H1 (cell line): ENCODE data around the gene PSAP. TPM values are rescaled to one million over a fixed set of nuclear protein-coding genes. Genes with fewer than 3 reads are reported as not detected.

ENCODE experiments used
- CTCF ChIA-PET: fragments of 300-600 bp; sonication (Branson Sonifier 250); formaldehyde crosslinking; loops from one replicate; lab custom pipeline; 2021; ENCODE audit not compliant: partially characterized antibody; lab: Charles Lee
- POLR2A ChIA-PET: fragments of 300-600 bp; sonication (Branson Sonifier 250); formaldehyde crosslinking; loops from one replicate; lab custom pipeline; 2021; ENCODE audit warnings: inconsistent platforms; ENCODE audit not compliant: partially characterized antibody; lab: Charles Lee
- DNase-seq, 2 experiments: peaks; one replicate each; pipeline versions ENCODE4 v3.0.0 to v3.0.0-alpha.2; 2010 to 2022; ENCODE audit warnings: low spot score in 2 of 2, low read depth in 1 of 2, mixed read lengths in 1 of 2
- FAIRE-seq: peaks from 2 replicates; lab custom pipeline; 2011; peaks lifted over from hg19 to GRCh38; lab: Jason Lieb, UNC
- H2AFZ ChIP-seq: 2 replicates; pipeline ENCODE4 v1.8.1; 2012; ENCODE audit warnings: low read length, inconsistent platforms
- H2AK5ac ChIP-seq: 2 replicates; pipeline ENCODE4 v1.6.1; 2013; ENCODE audit warnings: low read depth, low read length
- H2BK120ac ChIP-seq: replicated peaks from 2 replicates; pipeline ENCODE3; 2013; ENCODE audit warnings: low read depth, low read length, inconsistent platforms
- H2BK12ac ChIP-seq: 2 replicates; pipeline ENCODE4 v1.6.1; 2013; ENCODE audit warnings: low read depth, low read length
- H2BK15ac ChIP-seq: 2 replicates; pipeline ENCODE4 v1.6.1; 2013; ENCODE audit warnings: low read length
- H2BK20ac ChIP-seq: 2 replicates; pipeline ENCODE4 v1.6.1; 2013; ENCODE audit warnings: low read length
- H2BK5ac ChIP-seq: 2 replicates; pipeline ENCODE4 v1.6.1; 2013; ENCODE audit warnings: low read depth, low read length
- H3K14ac ChIP-seq: 2 replicates; pipeline ENCODE4 v1.6.1; 2013; ENCODE audit warnings: inconsistent platforms; ENCODE audit not compliant: insufficient read length
- H3K18ac ChIP-seq: 2 replicates; pipeline ENCODE4 v1.6.1; 2013; ENCODE audit warnings: low read length; ENCODE audit errors: extremely low read depth
- H3K23ac ChIP-seq: 2 replicates; pipeline ENCODE4 v1.6.1; 2013; ENCODE audit warnings: inconsistent platforms; ENCODE audit not compliant: insufficient read length
- H3K23me2 ChIP-seq: 2 replicates; pipeline ENCODE4 v1.6.1; 2013; ENCODE audit warnings: low read depth, low read length
- H3K27ac ChIP-seq: 2 replicates; pipeline ENCODE4 v1.6.1; 2011; ENCODE audit warnings: low read depth, low read length, inconsistent platforms
- H3K27me3 ChIP-seq, 4 experiments: replicated peaks in 1 of 4; 1 replicate in 1 of 4; 2 replicates in 3 of 4; pipeline versions ENCODE4 v1.6.1 to v1.8.1; 2011 to 2013; ENCODE audit warnings: low read length in 3 of 4, mild to moderate bottlenecking in 3 of 4, inconsistent platforms in 2 of 4, mixed read lengths in 2 of 4, moderate library complexity in 1 of 4; ENCODE audit not compliant: control insufficient read depth in 3 of 4, insufficient read depth in 3 of 4; ENCODE audit errors: extremely low read depth in 1 of 4
- H3K36me3 ChIP-seq, 4 experiments: 2 replicates each; pipeline versions ENCODE4 v1.6.1 to v1.8.1; 2011 to 2013; ENCODE audit warnings: mild to moderate bottlenecking in 4 of 4, low read length in 3 of 4, moderate library complexity in 2 of 4, control low read depth in 1 of 4, inconsistent platforms in 1 of 4; ENCODE audit not compliant: insufficient read depth in 4 of 4, control insufficient read depth in 2 of 4
- H3K4ac ChIP-seq: replicated peaks from 2 replicates; pipeline ENCODE3; 2013; ENCODE audit warnings: low read length, low read depth, mixed read lengths, inconsistent platforms; ENCODE audit not compliant: insufficient read length
- H3K4me1 ChIP-seq, 4 experiments: replicated peaks in 1 of 4; 1 replicate in 1 of 4; 2 replicates in 3 of 4; pipeline versions ENCODE4 v1.6.1 to v1.8.1; 2011 to 2013; ENCODE audit warnings: low read length in 3 of 4, inconsistent platforms in 2 of 4, mixed read lengths in 1 of 4; ENCODE audit not compliant: insufficient read depth in 4 of 4, control insufficient read depth in 3 of 4
- H3K4me2 ChIP-seq, 2 experiments: 2 replicates each; pipeline versions ENCODE4 v1.6.1 to v1.8.1; 2011 to 2013; ENCODE audit warnings: low read depth in 2 of 2, low read length in 2 of 2, control low read depth in 1 of 2, inconsistent platforms in 1 of 2, mild to moderate bottlenecking in 1 of 2; ENCODE audit not compliant: insufficient read depth in 1 of 2
- H3K4me3 ChIP-seq, 4 experiments: fragments of 200-600, 300-600 bp in 1 of 4; sonication (generic), shearing (Covaris generic), sonication (Bioruptor Twin) in 1 of 4; 2 replicates each; pipeline versions ENCODE4 v1.5.1 to v1.8.1; 2011 to 2016; ENCODE audit warnings: low read length in 4 of 4, low read depth in 3 of 4, control low read depth in 2 of 4, inconsistent platforms in 2 of 4, mild to moderate bottlenecking in 2 of 4, mixed read lengths in 1 of 4, moderate library complexity in 1 of 4; ENCODE audit not compliant: insufficient read depth in 2 of 4; ENCODE audit errors: extremely low read depth in 1 of 4
- H3K56ac ChIP-seq: replicated peaks from 2 replicates; pipeline ENCODE3; 2013; ENCODE audit warnings: low read depth, mild to moderate bottlenecking, mixed read lengths, low read length, inconsistent platforms; ENCODE audit not compliant: insufficient read length
- H3K79me1 ChIP-seq: 2 replicates; pipeline ENCODE4 v1.6.1; 2013; ENCODE audit warnings: low read depth, low read length, control low read depth
- H3K79me2 ChIP-seq, 2 experiments: 2 replicates each; pipeline versions ENCODE4 v1.6.1 to v1.8.1; 2012 to 2013; ENCODE audit warnings: low read length in 2 of 2, mild to moderate bottlenecking in 2 of 2, inconsistent platforms in 1 of 2; ENCODE audit not compliant: insufficient read depth in 2 of 2, control insufficient read depth in 1 of 2
- H3K9ac ChIP-seq, 4 experiments: replicated peaks in 1 of 4; 1 replicate in 1 of 4; 2 replicates in 3 of 4; pipeline versions ENCODE4 v1.6.1 to v1.8.1; 2011 to 2013; ENCODE audit warnings: low read depth in 3 of 4, low read length in 3 of 4, control low read depth in 2 of 4, mild to moderate bottlenecking in 2 of 4, moderate library complexity in 2 of 4, inconsistent platforms in 1 of 4; ENCODE audit errors: extremely low read depth in 1 of 4
- H3K9me3 ChIP-seq, 2 experiments: 2 replicates each; pipeline versions ENCODE4 v1.6.1 to v1.8.1; 2012 to 2013; ENCODE audit warnings: mild to moderate bottlenecking in 2 of 2, moderate library complexity in 2 of 2, control low read depth in 1 of 2, inconsistent platforms in 1 of 2, low read depth in 1 of 2, low read length in 1 of 2, mixed read lengths in 1 of 2; ENCODE audit not compliant: insufficient read depth in 2 of 2
- H4K20me1 ChIP-seq, 2 experiments: replicated peaks in 1 of 2; 2 replicates each; pipeline versions ENCODE3 to v1.8.1; 2011 to 2013; ENCODE audit warnings: inconsistent platforms in 2 of 2, low read length in 2 of 2, mild to moderate bottlenecking in 1 of 2; ENCODE audit not compliant: insufficient read depth in 2 of 2, control insufficient read depth in 1 of 2
- H4K5ac ChIP-seq: 2 replicates; pipeline ENCODE4 v1.6.1; 2013; ENCODE audit warnings: low read length, low read depth, mixed read lengths, inconsistent platforms; ENCODE audit not compliant: insufficient read length
- H4K8ac ChIP-seq: 2 replicates; pipeline ENCODE4 v1.8.0; 2013; ENCODE audit warnings: mild to moderate bottlenecking, moderate library complexity, low read length, inconsistent platforms; ENCODE audit not compliant: insufficient read depth; ENCODE audit errors: extremely low read depth
- H4K91ac ChIP-seq: replicated peaks from 2 replicates; pipeline ENCODE3; 2013; ENCODE audit warnings: low read length, mixed read lengths, inconsistent platforms; ENCODE audit not compliant: insufficient read length
- ASH2L ChIP-seq: fragments of 200-600, 300-600 bp; sonication (generic); IDR thresholded peaks from one replicate; pipeline ENCODE4 v1.7.1; 2017; ENCODE audit warnings: low read length
- BCL11A ChIP-seq, 2 experiments: IDR thresholded peaks; one replicate each; pipeline ENCODE4 v1.6.1; 2011; ENCODE audit warnings: low read depth in 2 of 2, low read length in 2 of 2, mild to moderate bottlenecking in 2 of 2
- CBX5 ChIP-seq: fragments of 300-800, 300-1000 bp; sonication (generic); IDR thresholded peaks from 2 replicates; pipeline ENCODE4 v1.7.1; 2016; ENCODE audit warnings: antibody characterized with exemption, low read length, low read depth
- E2F6 ChIP-seq: IDR thresholded peaks from 2 replicates; pipeline ENCODE4 v1.6.1; 2012; ENCODE audit warnings: inconsistent platforms
- RNF2 ChIP-seq: fragments of 200-900, 300-1000 bp; sonication (generic); IDR thresholded peaks from 2 replicates; pipeline ENCODE4 v1.7.1; 2016; ENCODE audit warnings: borderline replicate concordance, low read depth, mild to moderate bottlenecking, antibody characterized with exemption, low read length; ENCODE audit not compliant: poor library complexity, severe bottlenecking; ENCODE audit errors: missing control alignments
- SAP30 ChIP-seq: fragments of 300-600 bp; sonication (generic); IDR thresholded peaks from 2 replicates; pipeline ENCODE4 v1.7.1; 2012; ENCODE audit warnings: low read length, moderate library complexity, mild to moderate bottlenecking, inconsistent platforms; ENCODE audit not compliant: insufficient read depth, insufficient replicate concordance
- TBP ChIP-seq: IDR thresholded peaks from 2 replicates; pipeline ENCODE4 v1.6.1; 2011; ENCODE audit warnings: low read depth, low read length, improper control_type of control experiment
- WGBS, 2 experiments: shearing (Covaris generic) in 1 of 2; methylation state at CpG; one replicate each; pipeline versions ENCODE4 v1.1.6 to v1.1.7; 2013 to 2015; ENCODE audit warnings: low lambda C conversion rate in 2 of 2, mixed read lengths in 2 of 2, inconsistent platforms in 1 of 2, low coverage in 1 of 2, missing lambda C conversion rate in 1 of 2; ENCODE audit not compliant: insufficient replicate concordance in 2 of 2, insufficient coverage in 1 of 2, insufficient read length in 1 of 2; ENCODE audit errors: extremely low coverage in 1 of 2, missing lambda C conversion rate in 1 of 2; 5-methylcytosine and 5-hydroxymethylcytosine counted together
- polyA plus RNA-seq, 7 experiments: library from polyadenylated mRNA; depleted of rRNA in 3 of 7; stranded (reverse) in 5 of 7; unstranded in 2 of 7; fragments of >200 nt in 5 of 7; fragments of 200-250 nt in 2 of 7; gene quantifications; 1 replicate in 5 of 7; 2 replicates in 1 of 7; 4 replicates in 1 of 7; pipeline versions ENCODE4 v1.2.1 to v1.2.3, GENCODE V29; 2011 to 2013; ENCODE audit warnings: missing spikeins in 2 of 7, mixed read lengths in 2 of 7
- total RNA-seq: library from RNA; stranded (reverse); fragmentation: NEBNext Ultra II Directional; extraction: Animal tissue kit (Norgen Biotek cat#: 25700); gene quantifications from 2 replicates; pipeline ENCODE4 v1.2.1, GENCODE V29; 2021

PSAP gene
- total and polyA plus RNA-seq, 2 of the 8 experiments (the other 6 are each of a cell fraction or from before 2014, with no cell fraction given): 386 to 504 TPM

- Histone ChIP-seq H2BK15ac (no peak overlapping the region), H3K4me2 (no peak overlapping the region), H2AFZ (no peak overlapping the region), H4K8ac (no peak overlapping the region), H3K23ac (no peak overlapping the region)
- FAIRE-seq: no peak
- TF ChIP-seq E2F6: no peak
- no peak for TF ChIP-seq TBP
- TF ChIP-seq BCL11A (IDR thresholded peaks at IDR 0.05; ENCODE audit: low read depth in 2 of 2, low read length in 2 of 2): no peak
- TF ChIP-seq CBX5: no peak
- TF ChIP-seq SAP30: no peak
- no peak for TF ChIP-seq ASH2L
- TF ChIP-seq RNF2: no peak
- TF ChIP-seq, all 59 proteins: peak for 0
- Histone ChIP-seq H4K91ac (no peak overlapping the region), H3K27ac (no peak overlapping the region), H4K5ac (no peak overlapping the region), H4K20me1 (peaks cover 16 to 30% of the 10 kb centered on the region in 2 experiments), H3K4me3 (no peak overlapping the region), H3K9me3 (no peaks in the 10 kb centered on the region), H3K9ac (no peak overlapping the region), H3K4me1 (peaks cover 5 to 9% (median 6%) of the 10 kb centered on the region in 4 experiments; a peak in 6 of 7 replicates), H2BK5ac (no peak overlapping the region), H3K79me1 (peaks cover 3% of the 10 kb centered on the region; the same call in 1 of the 2 replicates), H2BK120ac (no peak overlapping the region), H3K79me2 (peaks cover 47 to 82% of the 10 kb centered on the region in 2 experiments), H3K36me3 (no peaks in the 10 kb centered on the region), H2BK12ac (no peak overlapping the region), H3K14ac (no peak overlapping the region), H2BK20ac (no peak overlapping the region), H3K56ac (no peak overlapping the region), H2AK5ac (no peak overlapping the region), H3K4ac (no peak overlapping the region), H3K18ac (no peak overlapping the region), H3K23me2 (peaks cover 5% of the 10 kb centered on the region; the same call in 1 of the 2 replicates), H3K27me3 (no peaks in the 10 kb centered on the region)
- ChIA-PET POLR2A (interaction anchor here (1.0 kb wide), 1 partner anchor 20 kb away, joined by 4 read pairs; no protein-coding TSS in a partner anchor), CTCF (interaction anchor here (0.6 to 1.2 kb wide), 3 partner anchors 11 to 493 kb away, joined by 3 to 4 read pairs (median 3); no protein-coding TSS in a partner anchor)
- 94% methylated on average over 8 of the region's 8 CpGs; no CpG with 5 or more reads in 1 of the 2 experiments for WGBS, 2 experiments
- DNase-seq: no peak
These were observed 3.6 kb downstream of the PSAP start for GRCh38 chr10:71847418-71847817.
